Kidney (tissue), 14 donors: ENCODE results near the gene CNTN1. TPM values are rescaled to one million over a fixed set of nuclear protein-coding genes. Genes with fewer than 3 reads are reported as not detected.

ENCODE experiments used
- DNase-seq, 5 donors: peaks; one replicate each; pipeline ENCODE4 v3.0.0-alpha.2; 2013 to 2020
- FAIRE-seq: peaks from 2 replicates; lab custom pipeline; 2012; peaks lifted over from hg19 to GRCh38; lab: Jason Lieb, UNC
- H3K27ac ChIP-seq, 2 donors: one replicate each; pipeline ENCODE4 v1.7.0; 2013; ENCODE audit warnings: low read depth in 2 of 2, low read length in 2 of 2, inconsistent platforms in 1 of 2
- H3K27me3 ChIP-seq: one replicate; pipeline ENCODE4 v1.7.1; 2013; ENCODE audit warnings: low read length, inconsistent platforms; ENCODE audit not compliant: control insufficient read depth, insufficient read depth
- H3K36me3 ChIP-seq, 3 donors: one replicate each; pipeline versions ENCODE4 v1.7.0 to v1.7.1; 2013; ENCODE audit warnings: low read length in 3 of 3, control low read depth in 1 of 3, inconsistent platforms in 1 of 3; ENCODE audit not compliant: insufficient read depth in 3 of 3, control insufficient read depth in 2 of 3
- H3K4me1 ChIP-seq, 3 donors: one replicate each; pipeline versions ENCODE4 v1.7.0 to v1.7.1; 2013; ENCODE audit warnings: low read length in 3 of 3, inconsistent platforms in 1 of 3, low read depth in 1 of 3; ENCODE audit not compliant: control insufficient read depth in 2 of 3, insufficient read depth in 2 of 3
- H3K4me3 ChIP-seq, 3 donors: one replicate each; pipeline versions ENCODE4 v1.7.0 to v1.8.1; 2013; ENCODE audit warnings: low read length in 3 of 3, control low read depth in 1 of 3, inconsistent platforms in 1 of 3
- H3K9ac ChIP-seq, 3 donors: one replicate each; pipeline versions ENCODE4 v1.7.0 to v1.7.1; 2013; ENCODE audit warnings: low read length in 3 of 3, control low read depth in 1 of 3, inconsistent platforms in 1 of 3
- H3K9me3 ChIP-seq, 3 donors: one replicate each; pipeline versions ENCODE4 v1.7.0 to v1.7.1; 2013; ENCODE audit warnings: low read length in 3 of 3, control low read depth in 1 of 3, inconsistent platforms in 1 of 3; ENCODE audit not compliant: control insufficient read depth in 2 of 3, insufficient read depth in 1 of 3
- intact Hi-C: fragments of 100-400 bp; cut with DNase I; formaldehyde crosslinking; loops from one replicate; pipeline ENCODE4 v1.11.1; 2022
- polyA plus RNA-seq: library from polyadenylated mRNA; stranded (reverse); fragments of 350-450 nt; fragmentation: Illumina TruSeq; extraction: RNeasy Lipid Tissue Mini Kit (QIAGEN cat#74804); gene quantifications from one replicate; pipeline ENCODE4 v1.2.3, GENCODE V29; 2014; ENCODE audit warnings: low read depth, low replicate concordance; ENCODE audit not compliant: insufficient read depth
- total RNA-seq: library from RNA; stranded (reverse); fragmentation: NEBNext Ultra II Directional; extraction: Animal tissue kit (Norgen Biotek cat#: 25700); gene quantifications from one replicate; pipeline ENCODE4 v1.2.1, GENCODE V29; 2021
- TF ChIP-seq, protein P1 (sequence below): IDR thresholded peaks from 3 replicates; pipeline ENCODE4 v1.5.1; 2012; ENCODE audit warnings: mild to moderate bottlenecking, moderate library complexity, borderline replicate concordance; ENCODE audit not compliant: insufficient read depth; ENCODE audit errors: extremely low read depth
- donor health status: control.
- donor health status: control.
- donor health status: control.
- donor health status: control.
- donor health status: control.
- donor health status: DM: yes; HTN: yes; CAD: no.
- donor health status: Normal renal cell carcinoma (clear cell type).

CNTN1 gene
- total and polyA plus RNA-seq, 2 donors from 2014 or later, result 6.3 to 9.9 TPM

GRCh38 chr12:40992674-40993073 lies 300.4 kb downstream of the CNTN1 start:
- Histone ChIP-seq H3K36me3 (no peaks in the 10 kb centered on the region), H3K27me3 (no peaks in the 10 kb centered on the region), H3K9me3 (no peaks in the 10 kb centered on the region), H3K4me1 (no peaks in the 10 kb centered on the region), H3K27ac (no peak overlapping the region), H3K9ac (no peak overlapping the region), H3K4me3 (no peak overlapping the region)
- no peak for FAIRE-seq
- DNase-seq, result no peak
- intact Hi-C loops, result no loop called here
- TF ChIP-seq, protein P1, sequence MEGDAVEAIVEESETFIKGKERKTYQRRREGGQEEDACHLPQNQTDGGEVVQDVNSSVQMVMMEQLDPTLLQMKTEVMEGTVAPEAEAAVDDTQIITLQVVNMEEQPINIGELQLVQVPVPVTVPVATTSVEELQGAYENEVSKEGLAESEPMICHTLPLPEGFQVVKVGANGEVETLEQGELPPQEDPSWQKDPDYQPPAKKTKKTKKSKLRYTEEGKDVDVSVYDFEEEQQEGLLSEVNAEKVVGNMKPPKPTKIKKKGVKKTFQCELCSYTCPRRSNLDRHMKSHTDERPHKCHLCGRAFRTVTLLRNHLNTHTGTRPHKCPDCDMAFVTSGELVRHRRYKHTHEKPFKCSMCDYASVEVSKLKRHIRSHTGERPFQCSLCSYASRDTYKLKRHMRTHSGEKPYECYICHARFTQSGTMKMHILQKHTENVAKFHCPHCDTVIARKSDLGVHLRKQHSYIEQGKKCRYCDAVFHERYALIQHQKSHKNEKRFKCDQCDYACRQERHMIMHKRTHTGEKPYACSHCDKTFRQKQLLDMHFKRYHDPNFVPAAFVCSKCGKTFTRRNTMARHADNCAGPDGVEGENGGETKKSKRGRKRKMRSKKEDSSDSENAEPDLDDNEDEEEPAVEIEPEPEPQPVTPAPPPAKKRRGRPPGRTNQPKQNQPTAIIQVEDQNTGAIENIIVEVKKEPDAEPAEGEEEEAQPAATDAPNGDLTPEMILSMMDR, result no peak

DNA sequence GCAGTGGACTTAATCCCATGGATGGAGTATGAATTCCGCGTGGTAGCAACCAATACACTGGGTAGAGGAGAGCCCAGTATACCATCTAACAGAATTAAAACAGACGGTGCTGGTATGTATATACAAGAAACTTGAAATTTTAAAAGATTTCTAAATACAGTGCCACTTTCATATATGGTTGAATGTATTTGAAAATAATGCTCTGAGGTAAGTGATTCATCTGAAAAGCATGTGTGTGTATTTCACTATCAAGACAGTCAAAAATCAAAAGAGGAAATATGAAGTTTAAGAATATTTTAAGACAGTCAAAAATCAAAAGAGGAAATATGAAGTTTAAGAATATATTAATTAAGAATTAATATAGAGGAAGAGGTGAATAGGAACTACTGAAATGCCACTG lies 300.9 kb downstream of the CNTN1 start:
- no peak overlapping the region for H3K4me3 ChIP-seq
- no peak for DNase-seq
- no peak for FAIRE-seq
- H3K9me3 ChIP-seq, result no peaks in the 10 kb centered on the region
- TF ChIP-seq, protein P1, result no peak
- intact Hi-C loops, result no loop called here
- no peaks in the 10 kb centered on the region for H3K4me1 ChIP-seq
- no peaks in the 10 kb centered on the region for H3K36me3 ChIP-seq
- no peak overlapping the region for H3K27ac ChIP-seq
- H3K9ac ChIP-seq, result no peak overlapping the region
- no peaks in the 10 kb centered on the region for H3K27me3 ChIP-seq

GRCh38 chr12:40996091-40996490 lies 303.9 kb downstream of the CNTN1 start:
- no peaks in the 10 kb centered on the region for H3K27me3 ChIP-seq
- H3K4me3 ChIP-seq, result no peak overlapping the region
- no peak overlapping the region for H3K27ac ChIP-seq
- no peaks in the 10 kb centered on the region for H3K36me3 ChIP-seq
- no peak for FAIRE-seq
- H3K9ac ChIP-seq, result no peak overlapping the region
- DNase-seq, result no peak
- TF ChIP-seq, protein P1, result no peak
- H3K4me1 ChIP-seq, result no peaks in the 10 kb centered on the region
- intact Hi-C loops, result no loop called here
- no peaks in the 10 kb centered on the region for H3K9me3 ChIP-seq

- FAIRE-seq (peak; percentile 84), DNase-seq (peak in 2 of 5 donors; percentile 48 to 76)
- no peaks in the 10 kb centered on the region for H3K9me3 ChIP-seq
- no peak overlapping the region for H3K9ac ChIP-seq
- TF ChIP-seq, protein P1, result no peak
- intact Hi-C loops, result no loop called here
- no peak overlapping the region for H3K27ac ChIP-seq
- no peaks in the 10 kb centered on the region for H3K36me3 ChIP-seq
- no peaks in the 10 kb centered on the region for H3K4me1 ChIP-seq
- H3K27me3 ChIP-seq, result no peaks in the 10 kb centered on the region
- no peak overlapping the region for H3K4me3 ChIP-seq
Measured at GRCh38 chr12:40999210-40999609, 307.0 kb downstream of the CNTN1 start.
